ENCODE measurements around the gene GPC6. TPM values are rescaled to one million over a fixed set of nuclear protein-coding genes. Genes with fewer than 3 reads are reported as not detected.

Gene GPC6
- total RNA-seq, 2 experiments from 2014 or later, result not detected

GRCh38 chr13:93529961-93530360 lies 303.4 kb downstream of the GPC6 start:
- DNase-seq (ENCODE audit: low spot score), result no peak
- no peaks in the 10 kb centered on the region for H3K9me3 ChIP-seq (ENCODE audit: low read length)
- TF ChIP-seq EZH2phosphoT487 (IDR thresholded peaks at IDR 0.05; ENCODE audit: borderline replicate concordance, low read depth, low read length) (no peak), CTCF (conservative IDR thresholded peaks at IDR 0.05; ENCODE audit: low read length) (no peak)
- no peaks in the 10 kb centered on the region for H3K9me2 ChIP-seq (ENCODE audit: insufficient read depth, low read length)
- H3K36me3 ChIP-seq (ENCODE audit: insufficient read depth, low read length), result no peaks in the 10 kb centered on the region
- H3K4me1 ChIP-seq (ENCODE audit: insufficient read depth, low read length, poor library complexity, severe bottlenecking), result no peaks in the 10 kb centered on the region
- no peaks in the 10 kb centered on the region for H3K79me2 ChIP-seq (ENCODE audit: insufficient read depth, low read depth, low read length)
- BruUV-seq (replicated peaks), result no TSS peak
- ChIA-PET CTCF (ENCODE audit: unreplicated experiment) (no interaction called here), POLR2A (interaction anchor here (0.7 kb wide), 1 partner anchor 11 kb away, joined by 6 read pairs; no protein-coding TSS in a partner anchor)
- no peak overlapping the region for H3K4me3 ChIP-seq (ENCODE audit: low read depth, low read length, poor library complexity, severe bottlenecking)
- no peak overlapping the region for H3K27ac ChIP-seq (ENCODE audit: low read depth, low read length, poor library complexity, severe bottlenecking)
- no peaks in the 10 kb centered on the region for H4K20me1 ChIP-seq (ENCODE audit: insufficient read depth, low read length)
- no peak overlapping the region for H3K4me2 ChIP-seq (ENCODE audit: low read length)
- no peak overlapping the region for H2AFZ ChIP-seq (ENCODE audit: low read length)
- intact Hi-C loops (cut with micrococcal nuclease; ENCODE audit: unreplicated experiment), result no loop called here

- H3K9me2 ChIP-seq (ENCODE audit: insufficient read depth, low read length), result no peaks in the 10 kb centered on the region
- H3K79me2 ChIP-seq (ENCODE audit: insufficient read depth, low read depth, low read length), result no peaks in the 10 kb centered on the region
- CTCF ChIA-PET (ENCODE audit: unreplicated experiment), result no interaction called here
- TF ChIP-seq CTCF (conservative IDR thresholded peaks at IDR 0.05; ENCODE audit: low read length) (no peak), EZH2phosphoT487 (IDR thresholded peaks at IDR 0.05; ENCODE audit: borderline replicate concordance, low read depth, low read length) (no peak)
- no peaks in the 10 kb centered on the region for H3K36me3 ChIP-seq (ENCODE audit: insufficient read depth, low read length)
- no peak overlapping the region for H2AFZ ChIP-seq (ENCODE audit: low read length)
- no TSS peak for BruUV-seq (replicated peaks)
- intact Hi-C loops (cut with micrococcal nuclease; ENCODE audit: unreplicated experiment), result no loop called here
- POLR2A ChIA-PET, result interaction anchor here (1.1 kb wide), 1 partner anchor 16 kb away, joined by 3 read pairs; no protein-coding TSS in a partner anchor
- no peaks in the 10 kb centered on the region for H3K9me3 ChIP-seq (ENCODE audit: low read length)
- H4K20me1 ChIP-seq (ENCODE audit: insufficient read depth, low read length), result no peaks in the 10 kb centered on the region
- no peak overlapping the region for H3K4me2 ChIP-seq (ENCODE audit: low read length)
- H3K4me3 ChIP-seq (ENCODE audit: low read depth, low read length, poor library complexity, severe bottlenecking), result no peak overlapping the region
- DNase-seq (ENCODE audit: low spot score), result no peak
- H3K27ac ChIP-seq (ENCODE audit: low read depth, low read length, poor library complexity, severe bottlenecking), result no peak overlapping the region
- H3K4me1 ChIP-seq (ENCODE audit: insufficient read depth, low read length, poor library complexity, severe bottlenecking), result no peaks in the 10 kb centered on the region
These were observed 307.6 kb downstream of the GPC6 start for GRCh38 chr13:93534181-93534700.

- no peaks in the 10 kb centered on the region for H3K79me2 ChIP-seq (ENCODE audit: insufficient read depth, low read depth, low read length)
- H4K20me1 ChIP-seq (ENCODE audit: insufficient read depth, low read length), result no peaks in the 10 kb centered on the region
- TF ChIP-seq EZH2phosphoT487 (IDR thresholded peaks at IDR 0.05; ENCODE audit: borderline replicate concordance, low read depth, low read length) (no peak), CTCF (conservative IDR thresholded peaks at IDR 0.05; ENCODE audit: low read length) (no peak)
- CTCF ChIA-PET (ENCODE audit: unreplicated experiment), result no interaction called here
- no peak overlapping the region for H3K4me3 ChIP-seq (ENCODE audit: low read depth, low read length, poor library complexity, severe bottlenecking)
- H3K4me2 ChIP-seq (ENCODE audit: low read length), result no peak overlapping the region
- no peaks in the 10 kb centered on the region for H3K4me1 ChIP-seq (ENCODE audit: insufficient read depth, low read length, poor library complexity, severe bottlenecking)
- H3K9me3 ChIP-seq (ENCODE audit: low read length), result no peaks in the 10 kb centered on the region
- POLR2A ChIA-PET, result no interaction called here
- H3K9me2 ChIP-seq (ENCODE audit: insufficient read depth, low read length), result no peaks in the 10 kb centered on the region
- DNase-seq (ENCODE audit: low spot score), result no peak
- intact Hi-C loops (cut with micrococcal nuclease; ENCODE audit: unreplicated experiment), result no loop called here
- H3K36me3 ChIP-seq (ENCODE audit: insufficient read depth, low read length), result no peaks in the 10 kb centered on the region
- BruUV-seq (replicated peaks), result no TSS peak
- no peak overlapping the region for H2AFZ ChIP-seq (ENCODE audit: low read length)
- H3K27ac ChIP-seq (ENCODE audit: low read depth, low read length, poor library complexity, severe bottlenecking), result no peak overlapping the region
These were observed 308.6 kb downstream of the GPC6 start for GRCh38 chr13:93535251-93535650.

Measured in OCI-LY7 (cell line).